Adrenal gland (tissue), 12 donors: ENCODE results near the gene CARD9. TPM values are rescaled to one million over a fixed set of nuclear protein-coding genes. Genes with fewer than 3 reads are reported as not detected.
A peak's percentile ranks its signal among the peaks of the same experiment; 100 is the strongest.
"Not testable (repeated sequence)": the region's sequence is repeated elsewhere in the genome, so short reads cannot be mapped to it uniquely, and the experiment has no call there.

Source experiments
- DNase-seq, 7 donors: peaks; one replicate each; pipeline ENCODE4 v3.0.0-alpha.2; 2019 to 2020
- H3K27ac ChIP-seq, 5 donors: fragments of 200-600 bp; sonication (generic) in 4 of 5; 1 replicate in 3 of 5; 2 replicates in 2 of 5; pipeline versions ENCODE4 v1.5.1 to v1.8.0; 2016 to 2020; ENCODE audit warnings: mild to moderate bottlenecking in 1 of 5
- H3K27me3 ChIP-seq: fragments of 200-600 bp; 2 replicates; pipeline ENCODE4 v1.8.0; 2021
- H3K36me3 ChIP-seq, 2 donors: fragments of 200-600 bp; replicated peaks in 1 of 2; 1 replicate in 1 of 2; 2 replicates in 1 of 2; pipeline versions ENCODE4 v1.5.1 to v1.8.0; 2018 to 2022
- H3K4me1 ChIP-seq, 2 donors: fragments of 200-600 bp; replicated peaks in 1 of 2; 1 replicate in 1 of 2; 2 replicates in 1 of 2; pipeline versions ENCODE4 v1.5.1 to v1.8.0; 2018 to 2021
- H3K4me3 ChIP-seq, 4 donors: fragments of 200-600 bp; sonication (generic) in 3 of 4; one replicate each; pipeline ENCODE4 v1.5.1; 2016 to 2018
- H3K9me3 ChIP-seq, 3 donors: fragments of 200-600 bp; sonication (generic) in 1 of 3; replicated peaks in 1 of 3; 1 replicate in 2 of 3; 2 replicates in 1 of 3; pipeline versions ENCODE4 v1.5.1 to v1.8.0; 2016 to 2021
- POLR2A ChIP-seq, 2 donors: fragments of 450-650 bp; IDR thresholded peaks; one replicate each; pipeline ENCODE4 v1.6.1; 2017; ENCODE audit warnings: antibody characterized with exemption in 2 of 2, mild to moderate bottlenecking in 2 of 2, moderate library complexity in 1 of 2
- whole genome bisulfite sequencing, 4 donors: extraction: QIAGEN DNeasy Blood & Tissue Kit in 2 of 4; methylation state at CpG; one replicate each; pipeline versions ENCODE4 v1.1.5 to v1.1.7; 2013 to 2017; 5-methylcytosine and 5-hydroxymethylcytosine counted together
- intact Hi-C, 2 donors: fragments of 100-400 bp; cut with DNase I; formaldehyde crosslinking; loops; one replicate each; pipeline versions ENCODE4 v1.14.1 to v1.15.0; 2022 to 2023
- polyA plus RNA-seq, 3 donors: library from polyadenylated mRNA; stranded (reverse); fragments of 200-250 nt in 2 of 3; fragments of 350-450 nt in 1 of 3; fragmentation: Illumina TruSeq in 1 of 3; extraction: RNeasy Lipid Tissue Mini Kit (QIAGEN cat#74804) in 1 of 3; gene quantifications; one replicate each; pipeline ENCODE4 v1.2.3, GENCODE V29; 2013 to 2014
- total RNA-seq, 9 donors: library from RNA; depleted of rRNA in 4 of 9; stranded (reverse); fragments of >200 nt in 4 of 9; fragments of 120-200 nt in 1 of 9; fragmentation: NEBNext Ultra II Directional in 1 of 9; extraction: Animal tissue kit (Norgen Biotek cat#: 25700) in 1 of 9; gene quantifications; one replicate each; pipeline versions ENCODE4 v1.1.0 to v1.2.4, GENCODE V29; 2013 to 2023
- TF ChIP-seq, protein P1 (sequence below), 6 experiments: fragments of 450-650 bp in 4 of 6; fragments of 200-600 bp in 2 of 6; sonication (generic) in 1 of 6; IDR thresholded peaks; 1 replicate in 5 of 6; 2 replicates in 1 of 6; pipeline versions ENCODE4 v1.5.1 to v1.8.0; 2016 to 2021; ENCODE audit warnings: antibody characterized with exemption in 6 of 6, mild to moderate bottlenecking in 2 of 6, moderate library complexity in 1 of 6
- donor health status: healthy with polysubstance abuse.
- donor health status: Bipolar disorder and iron deficiency.
- donor health status: DM: yes; HTN: yes; CAD: no.
- donor health status: DM: no; HTN: no; CAD: no.
- donor health status: DM: no; HTN: no; CAD: no.
- donor health status: DM: yes; HTN: yes; CAD: no.

Gene CARD9
- total and polyA plus RNA-seq, 12 donors, result 0.35 to 10.6 (median 4.0) TPM

DNA sequence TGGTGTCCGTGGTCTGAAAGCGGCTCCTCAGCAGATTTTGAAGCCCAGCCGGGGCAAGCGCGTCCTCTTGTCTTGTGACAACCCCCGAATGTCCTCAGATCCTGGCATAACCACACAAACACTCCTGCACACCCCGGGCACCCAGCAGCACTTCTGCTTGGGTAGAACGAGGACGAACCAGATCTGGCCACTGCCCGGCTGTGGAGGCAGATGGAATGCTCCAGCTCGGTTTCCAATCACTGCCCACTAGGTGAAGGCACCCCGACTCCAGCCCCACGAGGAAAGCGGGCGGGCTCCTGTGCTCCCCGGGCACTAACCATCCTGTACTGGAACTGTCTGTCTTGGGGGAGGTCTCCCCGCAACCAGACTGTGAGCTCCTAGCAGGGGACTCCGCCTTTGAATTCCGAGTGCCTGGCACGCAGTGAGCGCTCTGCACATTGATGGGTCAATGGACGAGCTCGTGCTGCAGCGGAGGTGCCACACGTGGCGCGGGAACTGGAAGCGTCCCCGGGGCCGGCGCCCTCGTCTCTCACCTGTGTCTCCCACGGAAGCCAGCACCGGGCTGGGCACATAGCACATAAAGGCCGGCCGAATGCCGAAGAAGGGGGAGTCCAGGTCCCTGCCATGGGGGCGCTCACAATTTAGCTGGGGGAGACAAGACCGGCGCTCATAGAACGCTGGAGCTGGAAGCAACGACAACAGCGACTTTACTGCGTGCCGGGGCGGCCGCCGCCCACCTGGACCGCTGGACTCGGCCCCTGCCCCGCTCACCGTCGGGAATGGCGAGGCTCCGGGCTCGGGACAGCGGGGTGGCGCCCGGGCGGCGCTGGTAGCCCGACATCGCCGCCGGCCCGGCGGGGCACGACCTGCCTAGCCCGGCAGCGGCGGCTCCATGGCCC is 36.3 kb upstream of the CARD9 start:
- TF ChIP-seq, protein P1, sequence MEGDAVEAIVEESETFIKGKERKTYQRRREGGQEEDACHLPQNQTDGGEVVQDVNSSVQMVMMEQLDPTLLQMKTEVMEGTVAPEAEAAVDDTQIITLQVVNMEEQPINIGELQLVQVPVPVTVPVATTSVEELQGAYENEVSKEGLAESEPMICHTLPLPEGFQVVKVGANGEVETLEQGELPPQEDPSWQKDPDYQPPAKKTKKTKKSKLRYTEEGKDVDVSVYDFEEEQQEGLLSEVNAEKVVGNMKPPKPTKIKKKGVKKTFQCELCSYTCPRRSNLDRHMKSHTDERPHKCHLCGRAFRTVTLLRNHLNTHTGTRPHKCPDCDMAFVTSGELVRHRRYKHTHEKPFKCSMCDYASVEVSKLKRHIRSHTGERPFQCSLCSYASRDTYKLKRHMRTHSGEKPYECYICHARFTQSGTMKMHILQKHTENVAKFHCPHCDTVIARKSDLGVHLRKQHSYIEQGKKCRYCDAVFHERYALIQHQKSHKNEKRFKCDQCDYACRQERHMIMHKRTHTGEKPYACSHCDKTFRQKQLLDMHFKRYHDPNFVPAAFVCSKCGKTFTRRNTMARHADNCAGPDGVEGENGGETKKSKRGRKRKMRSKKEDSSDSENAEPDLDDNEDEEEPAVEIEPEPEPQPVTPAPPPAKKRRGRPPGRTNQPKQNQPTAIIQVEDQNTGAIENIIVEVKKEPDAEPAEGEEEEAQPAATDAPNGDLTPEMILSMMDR (IDR thresholded peaks at IDR 0.05), result no peak
- TF ChIP-seq POLR2A (IDR thresholded peaks at IDR 0.05), result no peak
- Histone ChIP-seq H3K27me3 (no peaks in the 10 kb centered on the region), H3K27ac (peak overlapping the region in 3 of 5 donors; percentile 69 to 91 (median 81)), H3K36me3 (peaks cover 0 to 54% of the 10 kb centered on the region in 2 donors), H3K4me3 (peak overlapping the region in 2 of 4 donors; percentile 44 to 86), H3K9me3 (no peaks in the 10 kb centered on the region), H3K4me1 (peaks cover 18 to 26% of the 10 kb centered on the region in 2 donors)
- intact Hi-C loops, result no loop called here
- DNase-seq, result peak in 6 of 7 donors; percentile 48 to 74 (median 58)
- 8 to 19% (median 13%) methylated on average over 24 to 71 of the region's 71 CpGs for WGBS, 4 donors

DNA sequence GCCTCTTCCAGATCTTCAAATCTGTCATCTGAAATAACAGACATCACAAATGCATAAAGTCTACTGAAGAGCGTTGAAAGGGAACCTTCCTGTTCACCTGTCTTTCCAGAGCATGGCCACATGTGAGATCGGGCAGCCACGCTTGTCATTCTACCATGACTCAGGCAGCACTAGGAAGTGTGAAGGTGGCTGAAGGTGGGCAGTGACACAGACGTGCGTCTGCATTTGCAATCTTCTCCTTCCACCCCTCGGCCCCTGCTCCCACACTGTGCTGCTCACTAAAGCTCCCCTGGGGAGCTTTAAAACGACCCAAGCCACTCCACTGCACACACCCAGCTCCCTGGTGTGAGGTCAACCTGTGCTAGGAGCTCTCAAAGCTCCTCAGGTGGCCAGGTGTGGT is 34.4 kb upstream of the CARD9 start:
- peaks cover 0 to 46% of the 10 kb centered on the region in 2 donors for H3K36me3 ChIP-seq
- DNase-seq, result no peak
- H3K4me3 ChIP-seq, result no peak overlapping the region
- no peaks in the 10 kb centered on the region for H3K27me3 ChIP-seq
- intact Hi-C loops, result no loop called here
- WGBS, 4 donors, result 89 to 99% (median 93%) methylated on average over 6 to 7 of the region's 7 CpGs
- H3K27ac ChIP-seq, result no peak overlapping the region
- TF ChIP-seq POLR2A (IDR thresholded peaks at IDR 0.05), result no peak
- TF ChIP-seq, protein P1 (IDR thresholded peaks at IDR 0.05), result no peak
- peaks cover 18 to 26% of the 10 kb centered on the region in 2 donors for H3K4me1 ChIP-seq
- H3K9me3 ChIP-seq, result no peaks in the 10 kb centered on the region

DNA sequence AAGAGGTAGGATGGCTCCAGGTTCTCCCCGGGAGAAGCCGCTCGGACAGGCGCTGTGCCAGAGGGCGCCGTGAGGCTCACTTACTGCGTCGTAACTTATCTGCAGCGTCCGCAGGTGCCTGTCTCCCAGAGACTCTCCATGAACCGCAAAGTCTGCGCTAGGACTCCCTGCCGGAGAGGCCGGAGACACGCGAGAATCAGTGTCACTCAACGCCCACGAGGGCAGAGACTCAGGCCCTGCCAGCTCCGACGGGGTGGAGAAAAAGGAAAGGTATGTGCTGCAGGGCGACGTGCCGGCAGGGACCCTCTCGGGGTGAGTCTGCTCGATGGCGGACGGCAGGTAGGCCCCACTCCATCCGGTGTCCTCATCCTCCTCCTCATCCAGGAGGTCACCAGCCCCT is 33.6 kb upstream of the CARD9 start:
- intact Hi-C loops, result not testable (repeated sequence)
- H3K36me3 ChIP-seq, result peaks cover 0 to 40% of the 10 kb centered on the region in 2 donors
- WGBS, 4 donors, result 94 to 97% (median 95%) methylated on average over 23 to 28 of the region's 28 CpGs

DNA sequence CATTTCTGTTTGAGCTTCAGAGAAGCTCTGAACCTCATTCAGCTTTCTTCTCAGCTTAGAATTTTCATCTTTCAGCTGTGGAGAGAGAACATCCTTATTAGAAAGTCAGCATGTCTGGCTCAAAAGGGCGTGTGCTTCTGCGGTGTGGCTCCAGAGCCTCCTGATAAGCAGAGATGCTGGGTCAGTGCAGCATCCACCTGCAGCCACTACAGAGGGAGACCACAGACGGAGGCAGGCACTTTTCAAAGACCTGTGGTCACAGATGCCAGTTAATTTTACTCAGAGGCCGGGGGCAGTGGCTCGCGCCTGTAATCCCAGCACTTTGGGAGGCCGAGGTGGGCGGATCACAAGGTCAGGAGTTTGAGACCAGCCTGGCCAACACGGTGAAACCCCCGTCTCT is 32.4 kb upstream of the CARD9 start:
- DNase-seq, H3K27me3 ChIP-seq, H3K27ac ChIP-seq, H3K4me3 ChIP-seq, intact Hi-C loops, H3K9me3 ChIP-seq: not testable (repeated sequence)
- 83 to 94% (median 89%) methylated on average over 10 of the region's 10 CpGs for WGBS, 4 donors
- Histone ChIP-seq H3K36me3 (peaks cover 0 to 40% of the 10 kb centered on the region in 2 donors), H3K4me1 (peaks cover 10 to 11% of the 10 kb centered on the region in 2 donors)

More for the DNA sequence above, 33.6 kb upstream of the CARD9 start:
- H3K27me3 ChIP-seq, H3K9me3 ChIP-seq, DNase-seq, H3K4me3 ChIP-seq, H3K27ac ChIP-seq: not testable (repeated sequence)
- peaks cover 18 to 22% of the 10 kb centered on the region in 2 donors for H3K4me1 ChIP-seq

DNA sequence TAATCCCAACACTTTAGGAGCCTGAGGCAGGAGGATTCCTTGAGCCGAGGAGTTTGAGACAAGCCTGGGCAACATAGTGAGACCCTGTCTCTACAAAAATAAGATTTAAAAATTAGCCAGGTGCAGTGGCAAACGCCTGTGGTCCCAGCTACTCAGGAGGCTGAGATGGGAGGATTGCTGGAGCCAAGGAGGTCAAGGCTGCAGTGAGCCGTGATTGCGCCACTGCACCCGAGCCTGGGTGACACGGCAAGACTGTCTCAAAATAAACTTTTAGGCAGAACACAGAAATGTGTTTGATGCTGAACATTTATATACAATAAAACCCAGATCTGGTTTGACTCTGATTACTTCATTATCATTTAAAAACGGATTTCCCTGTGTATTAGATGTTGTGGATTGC is 32.0 kb upstream of the CARD9 start:
- no peaks in the 10 kb centered on the region for H3K27me3 ChIP-seq
- peak in 3 of 7 donors; percentile 47 to 67 (median 61) for DNase-seq
- intact Hi-C loops, result no loop called here
- no peak for TF ChIP-seq POLR2A (IDR thresholded peaks at IDR 0.05)
- TF ChIP-seq, protein P1 (IDR thresholded peaks at IDR 0.05), result no peak
- WGBS, 4 donors, result 54 to 63% (median 59%) methylated on average over 7 of the region's 7 CpGs
- no peak overlapping the region for H3K4me3 ChIP-seq
- peaks cover 0 to 40% of the 10 kb centered on the region in 2 donors for H3K36me3 ChIP-seq
- no peaks in the 10 kb centered on the region for H3K9me3 ChIP-seq
- H3K4me1 ChIP-seq, result peaks cover 9 to 12% of the 10 kb centered on the region in 2 donors
- H3K27ac ChIP-seq, result no peak overlapping the region
